Fibroblast of lung (primary cell): ENCODE data around the gene PPID. TPM values are rescaled to one million over a fixed set of nuclear protein-coding genes. Genes with fewer than 3 reads are reported as not detected.

ENCODE experiments used
- DNase-seq, 2 donors: peaks; one replicate each; pipeline versions ENCODE4 v3.0.0 to v3.0.0-alpha.2; 2010; ENCODE audit warnings: low read depth in 2 of 2
- H2AFZ ChIP-seq: 2 replicates; pipeline ENCODE4 v1.5.1; 2012; ENCODE audit warnings: low read length, control low read depth, inconsistent platforms
- H3K27ac ChIP-seq: 2 replicates; pipeline ENCODE4 v1.5.1; 2011; ENCODE audit warnings: low read length, control low read depth; ENCODE audit not compliant: insufficient read depth
- H3K27me3 ChIP-seq: 2 replicates; pipeline ENCODE4 v1.5.1; 2011; ENCODE audit warnings: mild to moderate bottlenecking, low read length; ENCODE audit not compliant: control insufficient read depth, insufficient read depth
- H3K36me3 ChIP-seq: 2 replicates; pipeline ENCODE4 v1.5.1; 2011; ENCODE audit warnings: low read length; ENCODE audit not compliant: control insufficient read depth, insufficient read depth
- H3K4me1 ChIP-seq: 2 replicates; pipeline ENCODE4 v1.5.1; 2011; ENCODE audit warnings: low read length; ENCODE audit not compliant: control insufficient read depth, insufficient read depth; ENCODE audit errors: extremely low read depth
- H3K4me2 ChIP-seq: 2 replicates; pipeline ENCODE4 v1.5.1; 2011; ENCODE audit warnings: low read length, control low read depth; ENCODE audit not compliant: insufficient read depth; ENCODE audit errors: extremely low read depth
- H3K4me3 ChIP-seq, 4 experiments: fragments of 200-600 bp in 1 of 4; sonication (generic) in 1 of 4; replicated peaks in 1 of 4; 2 replicates each; pipeline ENCODE4 v1.5.1; 2011 to 2016; ENCODE audit warnings: low read length in 4 of 4, low read depth in 3 of 4, mild to moderate bottlenecking in 3 of 4, control low read depth in 2 of 4, inconsistent platforms in 1 of 4, mixed read lengths in 1 of 4; ENCODE audit not compliant: insufficient read depth in 1 of 4; ENCODE audit errors: control extremely low read depth in 1 of 4
- H3K79me2 ChIP-seq: 2 replicates; pipeline ENCODE4 v1.5.1; 2012; ENCODE audit warnings: mild to moderate bottlenecking, low read length, inconsistent platforms; ENCODE audit not compliant: control insufficient read depth, insufficient read depth
- H3K9ac ChIP-seq: 2 replicates; pipeline ENCODE4 v1.5.1; 2011; ENCODE audit warnings: mild to moderate bottlenecking, low read length, control low read depth; ENCODE audit not compliant: insufficient read depth
- H3K9me3 ChIP-seq: 2 replicates; pipeline ENCODE4 v1.5.1; 2012; ENCODE audit warnings: low read depth, low read length; ENCODE audit not compliant: control insufficient read depth, insufficient read depth
- H4K20me1 ChIP-seq: 2 replicates; pipeline ENCODE4 v1.5.1; 2011; ENCODE audit warnings: low read length; ENCODE audit not compliant: control insufficient read depth, insufficient read depth; ENCODE audit errors: extremely low read depth
- EZH2 ChIP-seq: IDR thresholded peaks from 2 replicates; pipeline ENCODE4 v1.5.1; 2012; ENCODE audit warnings: low read length, control low read depth, mild to moderate bottlenecking; ENCODE audit errors: missing control alignments
- polyA plus RNA-seq, 2 donors: library from polyadenylated mRNA; depleted of rRNA in 1 of 2; stranded (reverse) in 1 of 2; unstranded in 1 of 2; fragments of >200 nt; gene quantifications; 2 replicates each; pipeline ENCODE4 v1.2.1, GENCODE V29; 2011 to 2012; ENCODE audit warnings: missing spikeins in 1 of 2
- total RNA-seq: library from RNA; depleted of rRNA; stranded (reverse); fragments of >200 nt; gene quantifications from 2 replicates; pipeline ENCODE4 v1.2.1, GENCODE V29; 2014
- TF ChIP-seq, protein P1 (sequence below), 2 donors: IDR thresholded peaks in 1 of 2; conservative IDR thresholded peaks in 1 of 2; 1 replicate in 1 of 2; 2 replicates in 1 of 2; pipeline ENCODE4 v1.5.1; 2011 to 2012; ENCODE audit warnings: low read length in 2 of 2, control low read depth in 1 of 2, inconsistent platforms in 1 of 2, low read depth in 1 of 2, mild to moderate bottlenecking in 1 of 2

PPID gene
- total and polyA plus RNA-seq, 2 donors (not counting 1 experiment from before 2014, with no cell fraction given), result 18.4 to 36.0 TPM

DNA sequence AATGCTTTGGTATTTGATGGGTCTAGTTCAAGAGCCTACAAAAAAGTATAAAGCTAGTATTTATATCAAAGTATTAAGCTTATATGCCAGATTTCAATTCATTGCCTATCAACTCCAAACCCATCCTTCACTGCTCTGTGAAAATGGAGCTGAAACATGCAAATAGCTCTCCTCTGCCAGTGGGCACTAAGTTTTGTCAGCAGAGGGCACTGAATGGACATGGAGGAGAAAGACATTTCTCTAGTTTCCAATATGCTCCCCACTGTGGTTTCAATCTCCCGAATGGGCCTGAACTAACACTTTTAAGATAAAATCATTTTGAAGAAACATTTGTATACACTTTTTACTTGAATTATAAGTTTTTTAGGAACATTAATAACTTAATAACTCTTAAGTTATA is 12.4 kb downstream of the PPID start:
- DNase-seq, result peak; percentile 14 to 18
- H3K27me3 ChIP-seq, result no peaks in the 10 kb centered on the region

GRCh38 chr4:158704274-158704673 is 18.9 kb downstream of the PPID start:
- H3K27me3 ChIP-seq, result no peaks in the 10 kb centered on the region
- H3K4me2 ChIP-seq, result no peak overlapping the region
- H3K36me3 ChIP-seq, result no peaks in the 10 kb centered on the region
- no peak for DNase-seq
- no peak overlapping the region for H2AFZ ChIP-seq
- no peak overlapping the region for H3K27ac ChIP-seq
- no peak overlapping the region for H3K9ac ChIP-seq
- no peaks in the 10 kb centered on the region for H4K20me1 ChIP-seq
- TF ChIP-seq EZH2, result no peak
- TF ChIP-seq, protein P1, sequence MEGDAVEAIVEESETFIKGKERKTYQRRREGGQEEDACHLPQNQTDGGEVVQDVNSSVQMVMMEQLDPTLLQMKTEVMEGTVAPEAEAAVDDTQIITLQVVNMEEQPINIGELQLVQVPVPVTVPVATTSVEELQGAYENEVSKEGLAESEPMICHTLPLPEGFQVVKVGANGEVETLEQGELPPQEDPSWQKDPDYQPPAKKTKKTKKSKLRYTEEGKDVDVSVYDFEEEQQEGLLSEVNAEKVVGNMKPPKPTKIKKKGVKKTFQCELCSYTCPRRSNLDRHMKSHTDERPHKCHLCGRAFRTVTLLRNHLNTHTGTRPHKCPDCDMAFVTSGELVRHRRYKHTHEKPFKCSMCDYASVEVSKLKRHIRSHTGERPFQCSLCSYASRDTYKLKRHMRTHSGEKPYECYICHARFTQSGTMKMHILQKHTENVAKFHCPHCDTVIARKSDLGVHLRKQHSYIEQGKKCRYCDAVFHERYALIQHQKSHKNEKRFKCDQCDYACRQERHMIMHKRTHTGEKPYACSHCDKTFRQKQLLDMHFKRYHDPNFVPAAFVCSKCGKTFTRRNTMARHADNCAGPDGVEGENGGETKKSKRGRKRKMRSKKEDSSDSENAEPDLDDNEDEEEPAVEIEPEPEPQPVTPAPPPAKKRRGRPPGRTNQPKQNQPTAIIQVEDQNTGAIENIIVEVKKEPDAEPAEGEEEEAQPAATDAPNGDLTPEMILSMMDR (conservative IDR thresholded peaks at IDR 0.05 in 1 of 2, IDR thresholded peaks at IDR 0.05 in 1 of 2; ENCODE audit: low read depth in 1 of 2, low read length in 2 of 2), result no peak
- H3K4me1 ChIP-seq, result no peaks in the 10 kb centered on the region
- no peaks in the 10 kb centered on the region for H3K79me2 ChIP-seq
- no peaks in the 10 kb centered on the region for H3K9me3 ChIP-seq
- no peak overlapping the region for H3K4me3 ChIP-seq

More for the DNA sequence above, 12.4 kb downstream of the PPID start:
- no peaks in the 10 kb centered on the region for H3K9me3 ChIP-seq
- no peak overlapping the region for H2AFZ ChIP-seq
- TF ChIP-seq EZH2, result no peak
- TF ChIP-seq, protein P1 (conservative IDR thresholded peaks at IDR 0.05 in 1 of 2, IDR thresholded peaks at IDR 0.05 in 1 of 2; ENCODE audit: low read depth in 1 of 2, low read length in 2 of 2), result peak in 1 of 2 donors; percentile 19
- no peak overlapping the region for H3K27ac ChIP-seq
- H3K4me2 ChIP-seq, result no peak overlapping the region
- no peaks in the 10 kb centered on the region for H3K36me3 ChIP-seq
- no peaks in the 10 kb centered on the region for H4K20me1 ChIP-seq
- no peak overlapping the region for H3K9ac ChIP-seq
- H3K4me3 ChIP-seq, result no peak overlapping the region
- no peaks in the 10 kb centered on the region for H3K4me1 ChIP-seq
- H3K79me2 ChIP-seq, result no peaks in the 10 kb centered on the region

GRCh38 chr4:158688813-158689212 is 34.4 kb downstream of the PPID start:
- no peak overlapping the region for H2AFZ ChIP-seq
- no peaks in the 10 kb centered on the region for H3K27me3 ChIP-seq
- H4K20me1 ChIP-seq, result no peaks in the 10 kb centered on the region
- no peak overlapping the region for H3K4me3 ChIP-seq
- DNase-seq, result no peak
- H3K4me2 ChIP-seq, result no peak overlapping the region
- no peak for TF ChIP-seq EZH2
- TF ChIP-seq, protein P1 (conservative IDR thresholded peaks at IDR 0.05 in 1 of 2, IDR thresholded peaks at IDR 0.05 in 1 of 2; ENCODE audit: low read depth in 1 of 2, low read length in 2 of 2), result no peak
- H3K4me1 ChIP-seq, result no peaks in the 10 kb centered on the region
- H3K9me3 ChIP-seq, result no peaks in the 10 kb centered on the region
- no peak overlapping the region for H3K27ac ChIP-seq
- no peaks in the 10 kb centered on the region for H3K36me3 ChIP-seq
- H3K79me2 ChIP-seq, result no peaks in the 10 kb centered on the region
- H3K9ac ChIP-seq, result no peak overlapping the region
